ENCODE measurements around the gene RFTN1.

Gene RFTN1

DNA sequence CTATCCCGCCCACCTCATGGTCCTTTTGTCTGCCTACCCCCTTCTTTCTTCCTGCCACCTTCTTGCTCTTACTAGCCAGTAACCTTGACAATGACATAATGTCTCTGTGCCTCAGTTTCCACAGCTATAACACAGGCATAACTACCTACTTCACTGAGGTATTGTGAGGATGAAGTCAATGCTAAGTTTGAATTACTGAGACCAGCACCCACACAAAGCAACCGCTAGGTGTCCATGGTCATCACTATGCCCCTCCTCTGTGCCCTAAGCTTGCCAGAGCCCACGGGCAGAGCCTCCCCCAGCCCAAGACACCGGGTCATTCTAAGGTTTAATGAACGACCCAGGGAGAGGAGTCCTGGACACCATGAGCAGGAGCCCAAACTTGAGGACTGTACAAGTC is 146.9 kb downstream of the RFTN1 start:
- no peak overlapping the region for H3K27ac ChIP-seq (ENCODE audit: low read depth, low read length)
- no peak overlapping the region for H3K4me3 ChIP-seq (ENCODE audit: low read length)
- no peak overlapping the region for H3K9ac ChIP-seq (ENCODE audit: low read length)
- H3K27me3 ChIP-seq (ENCODE audit: control insufficient read depth, insufficient read depth, low read length), result no peaks in the 10 kb centered on the region
- peaks cover 3% of the 10 kb centered on the region for H3K36me3 ChIP-seq (ENCODE audit: control insufficient read depth, insufficient read depth, low read length)
- H3K4me1 ChIP-seq (ENCODE audit: control insufficient read depth, insufficient read depth, low read length), result peaks cover 2% of the 10 kb centered on the region

DNA sequence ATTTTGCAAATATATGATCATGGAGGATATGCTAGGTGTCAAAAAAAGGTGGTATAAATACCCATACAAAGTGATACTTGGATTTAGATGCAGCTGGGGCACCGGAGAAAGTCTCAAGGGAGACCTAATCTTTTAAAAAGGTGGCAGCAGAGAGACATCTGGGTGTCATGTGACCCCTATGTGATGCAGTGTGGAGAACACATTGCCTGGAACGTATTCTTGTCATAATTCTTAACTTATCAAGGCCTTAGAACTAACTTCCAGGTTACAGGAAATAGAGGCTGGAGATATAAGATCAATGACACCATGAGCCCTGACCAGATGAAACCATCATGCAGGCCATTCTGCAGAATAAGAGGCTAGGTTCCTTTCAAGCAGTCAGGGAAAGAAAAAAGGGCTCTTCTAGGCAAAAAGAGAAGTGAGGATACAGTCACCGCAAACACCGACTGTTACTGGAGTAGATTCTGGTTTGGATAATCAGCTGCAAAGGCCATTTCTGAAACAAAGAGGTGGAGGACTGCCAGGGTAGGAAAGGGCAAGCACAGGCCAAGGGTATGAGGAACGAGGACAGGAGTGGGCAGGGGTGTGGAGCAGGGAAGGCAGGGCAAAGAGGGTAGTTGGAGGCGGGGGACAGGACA is 147.9 kb downstream of the RFTN1 start:
- Histone ChIP-seq H3K4me3 (ENCODE audit: low read length) (no peak overlapping the region), H3K36me3 (ENCODE audit: control insufficient read depth, insufficient read depth, low read length) (peaks cover 3% of the 10 kb centered on the region), H3K27me3 (ENCODE audit: control insufficient read depth, insufficient read depth, low read length) (no peaks in the 10 kb centered on the region), H3K9ac (ENCODE audit: low read length) (no peak overlapping the region), H3K4me1 (ENCODE audit: control insufficient read depth, insufficient read depth, low read length) (no peaks in the 10 kb centered on the region), H3K27ac (ENCODE audit: low read depth, low read length) (no peak overlapping the region)

DNA sequence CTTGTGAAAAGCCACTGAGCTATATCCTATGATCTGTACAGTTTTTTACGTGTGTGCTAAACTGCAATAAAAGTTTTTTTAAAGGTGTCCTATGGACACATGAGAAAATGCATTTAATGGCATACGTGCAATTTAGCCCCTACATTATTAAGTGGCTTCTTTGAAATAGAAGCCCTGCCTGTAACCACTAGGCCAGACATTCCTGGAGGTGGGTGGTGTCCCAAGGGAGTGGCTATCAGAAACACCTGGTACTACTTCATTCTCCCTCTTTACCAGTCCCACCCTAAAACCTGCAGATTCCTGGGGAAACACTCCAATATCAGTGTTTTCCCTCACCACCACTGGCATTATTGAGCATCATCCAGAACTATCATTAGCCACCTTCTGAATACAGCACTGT is 148.5 kb downstream of the RFTN1 start:
- H3K4me1 ChIP-seq (ENCODE audit: control insufficient read depth, insufficient read depth, low read length), result no peaks in the 10 kb centered on the region
- H3K36me3 ChIP-seq (ENCODE audit: control insufficient read depth, insufficient read depth, low read length), result peaks cover 3% of the 10 kb centered on the region
- no peaks in the 10 kb centered on the region for H3K27me3 ChIP-seq (ENCODE audit: control insufficient read depth, insufficient read depth, low read length)
- H3K27ac ChIP-seq (ENCODE audit: low read depth, low read length), result no peak overlapping the region
- H3K9ac ChIP-seq (ENCODE audit: low read length), result no peak overlapping the region
- no peak overlapping the region for H3K4me3 ChIP-seq (ENCODE audit: low read length)

DNA sequence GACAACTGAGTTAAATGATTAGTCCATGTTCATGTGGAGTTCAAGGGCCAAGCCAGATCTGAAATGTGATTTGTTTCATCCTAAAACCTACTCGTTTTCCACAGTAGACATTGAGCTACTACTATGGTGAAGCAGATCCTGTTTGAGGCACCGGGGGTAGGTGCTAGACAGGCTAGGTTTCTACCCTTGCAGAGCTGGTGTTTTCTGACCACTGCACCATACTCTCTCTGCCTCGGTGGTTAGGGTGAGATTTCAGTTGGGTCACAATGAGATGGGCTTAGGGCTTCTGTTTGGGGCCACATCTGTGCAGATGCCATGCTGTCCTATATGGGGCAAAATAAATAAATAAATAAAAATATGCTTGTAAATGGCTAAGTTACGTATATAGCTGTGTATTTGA is 149.2 kb downstream of the RFTN1 start:
- peaks cover 3% of the 10 kb centered on the region for H3K36me3 ChIP-seq (ENCODE audit: control insufficient read depth, insufficient read depth, low read length)
- no peak overlapping the region for H3K9ac ChIP-seq (ENCODE audit: low read length)
- no peaks in the 10 kb centered on the region for H3K4me1 ChIP-seq (ENCODE audit: control insufficient read depth, insufficient read depth, low read length)
- H3K27ac ChIP-seq (ENCODE audit: low read depth, low read length), result no peak overlapping the region
- no peak overlapping the region for H3K4me3 ChIP-seq (ENCODE audit: low read length)
- H3K27me3 ChIP-seq (ENCODE audit: control insufficient read depth, insufficient read depth, low read length), result no peaks in the 10 kb centered on the region

DNA sequence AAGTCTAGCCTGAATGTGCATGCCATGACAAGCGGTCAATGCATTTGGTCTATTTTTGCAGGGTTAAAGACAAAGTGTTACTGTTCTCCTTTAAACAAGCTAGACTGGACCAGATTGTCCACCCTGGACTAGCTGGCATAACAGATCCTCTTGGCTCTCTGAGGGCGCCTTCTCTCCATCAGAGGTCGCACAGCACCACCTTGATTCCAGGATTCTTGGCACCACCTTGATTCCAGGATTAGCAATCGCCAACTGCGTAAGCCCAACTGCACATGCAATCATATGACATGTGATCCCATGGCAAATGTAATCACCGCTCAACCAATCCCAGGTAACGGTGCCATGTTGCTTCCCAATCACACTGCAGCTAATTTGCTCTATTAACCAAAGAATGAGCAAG is 149.9 kb downstream of the RFTN1 start:
- no peaks in the 10 kb centered on the region for H3K27me3 ChIP-seq (ENCODE audit: control insufficient read depth, insufficient read depth, low read length)
- H3K4me3 ChIP-seq (ENCODE audit: low read length), result no peak overlapping the region
- H3K27ac ChIP-seq (ENCODE audit: low read depth, low read length), result no peak overlapping the region
- no peaks in the 10 kb centered on the region for H3K4me1 ChIP-seq (ENCODE audit: control insufficient read depth, insufficient read depth, low read length)
- H3K9ac ChIP-seq (ENCODE audit: low read length), result no peak overlapping the region
- peaks cover 3% of the 10 kb centered on the region for H3K36me3 ChIP-seq (ENCODE audit: control insufficient read depth, insufficient read depth, low read length)

DNA sequence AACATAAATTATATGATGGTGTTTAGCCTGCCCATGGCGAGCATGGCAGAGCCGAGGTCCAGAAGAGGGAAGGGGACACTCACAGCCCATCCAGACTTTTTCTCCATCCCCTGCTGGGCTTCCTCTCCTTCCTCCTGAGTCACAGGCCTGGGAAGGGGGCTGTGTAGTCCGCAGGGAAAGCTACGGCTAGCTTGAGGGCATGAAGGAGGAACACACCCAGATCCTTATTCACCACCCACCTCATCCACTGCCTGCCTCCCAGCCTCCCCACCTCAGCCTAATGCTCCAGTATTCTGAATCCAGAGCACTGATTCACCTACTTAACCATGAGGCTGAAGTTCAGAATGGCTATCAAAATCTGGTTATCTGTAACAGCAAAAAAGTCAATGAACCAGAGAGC is 150.7 kb downstream of the RFTN1 start:
- H3K9ac ChIP-seq (ENCODE audit: low read length), result no peak overlapping the region
- peaks cover 3% of the 10 kb centered on the region for H3K36me3 ChIP-seq (ENCODE audit: control insufficient read depth, insufficient read depth, low read length)
- no peak overlapping the region for H3K4me3 ChIP-seq (ENCODE audit: low read length)
- H3K4me1 ChIP-seq (ENCODE audit: control insufficient read depth, insufficient read depth, low read length), result no peaks in the 10 kb centered on the region
- no peak overlapping the region for H3K27ac ChIP-seq (ENCODE audit: low read depth, low read length)
- H3K27me3 ChIP-seq (ENCODE audit: control insufficient read depth, insufficient read depth, low read length), result no peaks in the 10 kb centered on the region

DNA sequence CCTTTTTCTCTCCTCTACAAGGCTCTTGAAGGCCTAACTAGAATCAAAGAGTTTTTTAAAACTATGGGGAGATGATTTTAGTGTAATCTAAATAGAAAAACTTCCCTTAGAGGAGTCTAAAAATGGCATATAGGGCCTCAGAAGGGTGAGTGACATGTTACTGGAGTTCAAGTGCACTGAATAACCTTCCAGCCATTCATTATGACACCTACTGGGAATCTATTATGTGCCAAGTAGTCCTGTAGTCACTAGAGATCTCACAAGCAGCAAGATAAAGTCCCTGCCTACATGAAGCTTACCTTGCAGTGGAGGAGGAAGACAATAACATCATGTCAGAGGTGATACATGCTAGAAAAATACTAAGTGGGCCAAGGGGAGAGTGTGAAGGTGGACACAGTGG is 152.4 kb downstream of the RFTN1 start:
- Histone ChIP-seq H3K27me3 (ENCODE audit: control insufficient read depth, insufficient read depth, low read length) (no peaks in the 10 kb centered on the region), H3K36me3 (ENCODE audit: control insufficient read depth, insufficient read depth, low read length) (peaks cover 3% of the 10 kb centered on the region), H3K4me1 (ENCODE audit: control insufficient read depth, insufficient read depth, low read length) (no peaks in the 10 kb centered on the region), H3K4me3 (ENCODE audit: low read length) (no peak overlapping the region), H3K9ac (ENCODE audit: low read length) (no peak overlapping the region), H3K27ac (ENCODE audit: low read depth, low read length) (no peak overlapping the region)

DNA sequence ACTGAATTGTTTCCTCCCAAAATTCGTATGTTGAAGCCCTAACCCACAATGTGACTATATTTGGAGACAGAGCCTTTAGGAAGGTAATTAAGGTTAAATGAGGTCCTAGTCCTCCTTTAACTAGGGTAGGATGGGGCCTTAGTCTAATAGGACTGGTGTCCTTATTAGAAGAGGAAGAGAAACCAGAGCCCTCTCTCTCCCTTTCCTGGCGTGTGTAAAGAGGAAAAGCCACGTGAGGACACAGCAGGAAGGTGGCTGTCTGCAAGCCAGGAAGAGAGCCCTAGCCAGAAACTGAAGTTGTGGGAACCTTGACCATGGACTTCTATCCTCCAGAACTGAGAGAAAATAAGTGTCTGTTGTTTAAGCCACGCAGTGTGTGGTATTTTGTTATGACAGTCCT is 154.2 kb downstream of the RFTN1 start:
- Histone ChIP-seq H3K4me3 (ENCODE audit: low read length) (no peak overlapping the region), H3K4me1 (ENCODE audit: control insufficient read depth, insufficient read depth, low read length) (no peaks in the 10 kb centered on the region), H3K36me3 (ENCODE audit: control insufficient read depth, insufficient read depth, low read length) (no peaks in the 10 kb centered on the region), H3K27ac (ENCODE audit: low read depth, low read length) (no peak overlapping the region), H3K27me3 (ENCODE audit: control insufficient read depth, insufficient read depth, low read length) (no peaks in the 10 kb centered on the region), H3K9ac (ENCODE audit: low read length) (no peak overlapping the region)

DNA sequence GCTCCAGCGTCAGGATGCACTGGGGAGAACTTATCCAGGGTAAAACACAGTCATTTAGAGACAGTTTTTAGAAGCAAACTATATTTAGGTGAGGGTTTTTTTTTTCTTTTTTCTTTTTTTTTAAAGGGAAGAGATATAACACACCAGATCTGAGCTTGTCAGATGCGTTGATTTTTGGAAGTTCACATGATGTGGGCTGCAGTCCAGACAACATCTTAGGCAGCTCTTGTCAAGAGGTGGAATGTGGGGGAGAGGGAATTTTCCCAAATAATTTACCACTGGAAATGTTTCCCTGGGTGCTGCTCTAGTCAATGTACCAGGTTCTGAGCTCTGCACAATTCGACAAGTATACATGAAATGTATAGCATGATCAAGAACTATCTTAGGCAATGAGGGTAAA is 155.2 kb downstream of the RFTN1 start:
- Histone ChIP-seq H3K4me1 (ENCODE audit: control insufficient read depth, insufficient read depth, low read length) (no peaks in the 10 kb centered on the region), H3K9ac (ENCODE audit: low read length) (no peak overlapping the region), H3K36me3 (ENCODE audit: control insufficient read depth, insufficient read depth, low read length) (no peaks in the 10 kb centered on the region), H3K27ac (ENCODE audit: low read depth, low read length) (no peak overlapping the region), H3K4me3 (ENCODE audit: low read length) (no peak overlapping the region), H3K27me3 (ENCODE audit: control insufficient read depth, insufficient read depth, low read length) (no peaks in the 10 kb centered on the region)

DNA sequence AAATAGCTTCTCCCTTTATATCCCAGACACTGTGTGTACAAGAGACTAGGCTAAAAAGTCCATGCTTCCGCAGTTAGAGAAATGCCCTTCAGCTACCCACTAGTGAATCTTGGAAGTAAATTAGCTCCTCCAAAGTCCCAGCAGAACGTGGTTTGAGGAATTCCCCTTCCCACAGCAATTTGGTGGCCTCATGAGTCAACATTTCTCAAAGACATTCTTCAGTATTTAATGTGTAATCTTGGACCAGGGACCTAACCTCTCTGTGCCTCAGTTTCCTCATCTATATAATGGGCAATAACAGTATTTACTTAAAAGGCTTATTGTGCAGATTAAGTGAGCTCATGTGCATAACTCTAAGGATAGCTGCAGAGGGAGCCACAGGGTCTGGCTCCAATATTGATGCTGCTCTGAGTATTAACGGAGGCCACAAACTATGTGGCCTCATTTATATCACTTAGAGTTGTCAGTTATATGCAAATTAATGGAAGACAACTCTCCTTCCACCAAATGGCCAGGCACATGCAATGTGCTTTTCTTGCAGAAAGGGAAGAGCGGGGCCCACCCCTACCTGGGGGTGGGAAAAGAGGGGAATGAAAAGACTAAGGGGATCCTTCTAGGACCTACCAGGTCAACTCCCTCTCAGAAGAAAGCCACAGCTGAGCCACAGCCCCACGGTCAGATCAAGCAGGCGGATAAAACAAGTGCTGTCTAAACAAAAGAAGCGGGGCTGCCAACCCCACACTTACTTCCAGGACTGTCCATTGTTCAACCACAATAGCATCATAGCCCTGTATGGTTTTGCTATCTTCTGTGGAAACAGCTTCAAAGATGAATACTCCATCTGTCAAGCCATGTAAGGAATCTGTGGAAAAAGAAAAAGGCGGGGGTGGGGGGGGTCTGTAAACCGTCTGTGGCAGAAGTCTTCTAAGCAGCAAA is 156.0 kb downstream of the RFTN1 start:
- Histone ChIP-seq H3K36me3 (ENCODE audit: control insufficient read depth, insufficient read depth, low read length) (no peaks in the 10 kb centered on the region), H3K27me3 (ENCODE audit: control insufficient read depth, insufficient read depth, low read length) (no peaks in the 10 kb centered on the region), H3K9ac (ENCODE audit: low read length) (no peak overlapping the region), H3K4me3 (ENCODE audit: low read length) (no peak overlapping the region), H3K27ac (ENCODE audit: low read depth, low read length) (no peak overlapping the region), H3K4me1 (ENCODE audit: control insufficient read depth, insufficient read depth, low read length) (no peaks in the 10 kb centered on the region)

DNA sequence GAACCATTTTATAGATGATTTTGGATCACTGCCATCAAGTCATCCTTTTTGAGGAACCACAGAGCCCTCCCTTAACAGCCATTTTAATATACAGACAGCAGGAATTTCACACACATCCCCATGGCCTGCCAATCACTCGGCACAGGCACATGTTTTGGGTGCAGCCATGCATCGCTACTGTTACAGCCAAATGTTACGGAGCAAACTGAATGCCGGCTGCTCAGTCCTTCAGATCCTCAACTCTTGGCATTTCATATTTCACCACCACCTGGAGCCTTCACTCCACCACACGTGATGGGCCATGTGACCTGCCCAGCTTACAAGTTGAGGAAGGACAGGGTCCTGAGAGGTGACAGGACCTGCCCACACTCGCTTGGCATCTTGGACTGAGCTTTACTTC is 157.7 kb downstream of the RFTN1 start:
- Histone ChIP-seq H3K27me3 (ENCODE audit: control insufficient read depth, insufficient read depth, low read length) (no peaks in the 10 kb centered on the region), H3K4me3 (ENCODE audit: low read length) (no peak overlapping the region), H3K4me1 (ENCODE audit: control insufficient read depth, insufficient read depth, low read length) (no peaks in the 10 kb centered on the region), H3K9ac (ENCODE audit: low read length) (no peak overlapping the region), H3K36me3 (ENCODE audit: control insufficient read depth, insufficient read depth, low read length) (no peaks in the 10 kb centered on the region), H3K27ac (ENCODE audit: low read depth, low read length) (no peak overlapping the region)

DNA sequence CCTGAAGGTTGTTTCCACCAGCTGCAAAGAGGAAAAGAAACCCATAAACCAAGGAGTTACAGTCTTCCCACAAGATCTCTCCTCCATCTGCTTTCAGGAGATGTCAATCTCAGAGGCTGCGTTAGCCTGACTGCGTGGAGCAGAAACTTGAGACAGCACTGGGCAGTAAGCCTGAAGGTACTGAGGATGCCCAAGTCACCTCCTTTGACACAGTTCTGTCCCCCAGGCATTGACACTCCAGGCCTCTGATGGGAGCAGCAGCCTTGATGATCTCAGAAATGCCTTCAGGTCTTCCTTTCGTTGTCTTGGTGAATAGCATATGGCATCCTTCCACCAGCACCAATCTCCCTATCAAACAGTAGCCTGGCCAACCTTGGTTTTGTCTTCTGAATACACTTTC is 159.2 kb downstream of the RFTN1 start:
- Histone ChIP-seq H3K36me3 (ENCODE audit: control insufficient read depth, insufficient read depth, low read length) (no peaks in the 10 kb centered on the region), H3K4me3 (ENCODE audit: low read length) (no peak overlapping the region), H3K9ac (ENCODE audit: low read length) (no peak overlapping the region), H3K27ac (ENCODE audit: low read depth, low read length) (no peak overlapping the region), H3K27me3 (ENCODE audit: control insufficient read depth, insufficient read depth, low read length) (no peaks in the 10 kb centered on the region), H3K4me1 (ENCODE audit: control insufficient read depth, insufficient read depth, low read length) (no peaks in the 10 kb centered on the region)

DNA sequence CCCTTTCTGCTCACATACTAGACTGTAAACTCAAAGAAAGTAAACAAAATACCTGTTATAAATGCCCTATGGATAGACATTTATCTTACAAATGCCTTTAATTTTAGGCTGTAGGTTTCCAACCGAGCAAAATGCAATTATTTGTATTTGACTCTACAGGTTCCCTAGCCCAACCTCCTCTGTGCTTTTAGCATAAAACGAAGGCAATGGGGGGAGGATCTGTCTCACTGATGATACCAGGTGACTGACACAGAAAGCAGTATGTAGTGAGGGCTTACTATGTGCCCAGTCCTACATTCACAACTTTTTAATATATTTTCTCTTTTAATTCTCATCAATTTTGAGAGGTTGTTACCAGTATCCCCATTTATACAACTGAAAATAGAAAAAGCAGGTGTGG is 161.1 kb downstream of the RFTN1 start:
- no peaks in the 10 kb centered on the region for H3K27me3 ChIP-seq (ENCODE audit: control insufficient read depth, insufficient read depth, low read length)
- no peak overlapping the region for H3K27ac ChIP-seq (ENCODE audit: low read depth, low read length)
- H3K4me1 ChIP-seq (ENCODE audit: control insufficient read depth, insufficient read depth, low read length), result no peaks in the 10 kb centered on the region
- H3K9ac ChIP-seq (ENCODE audit: low read length), result no peak overlapping the region
- H3K36me3 ChIP-seq (ENCODE audit: control insufficient read depth, insufficient read depth, low read length), result no peaks in the 10 kb centered on the region
- no peak overlapping the region for H3K4me3 ChIP-seq (ENCODE audit: low read length)

All from rectal smooth muscle tissue (tissue), 1 donor.